ENCODE measurements around the gene SGCA. TPM values are rescaled to one million over a fixed set of nuclear protein-coding genes. Genes with fewer than 3 reads are reported as not detected.
A peak's percentile ranks its signal among the peaks of the same experiment; 100 is the strongest.

SGCA gene
- 16.9 TPM for total RNA-seq

GRCh38 chr17:50165867-50166517, at the start of gene SGCA:
SGCA (plus strand) TSS chr17:50166005; CDS start chr17:50166041, 36 bp downstream.
- DNase-seq (ENCODE audit: low spot score): no peak

- DNase-seq (ENCODE audit: low spot score): no peak
These were observed 48.4 kb upstream of the SGCA start for GRCh38 chr17:50117202-50118051.

- DNase-seq (ENCODE audit: low spot score): no peak
These were observed 47.6 kb upstream of the SGCA start for GRCh38 chr17:50118076-50118827.

GRCh38 chr17:50118828-50119218, 47.0 kb upstream of the SGCA start:
- no peak for DNase-seq (ENCODE audit: low spot score)

- DNase-seq (ENCODE audit: low spot score): no peak
These were observed 45.1 kb upstream of the SGCA start for GRCh38 chr17:50120475-50121253.

- no peak for DNase-seq (ENCODE audit: low spot score)
These were observed 42.9 kb upstream of the SGCA start for GRCh38 chr17:50122945-50123344.

GRCh38 chr17:50123649-50124349, 42.0 kb upstream of the SGCA start:
- DNase-seq (ENCODE audit: low spot score): no peak

- no peak for DNase-seq (ENCODE audit: low spot score)
These were observed 40.3 kb upstream of the SGCA start for GRCh38 chr17:50125420-50125997.

- DNase-seq (ENCODE audit: low spot score): no peak
These were observed 38.0 kb upstream of the SGCA start for GRCh38 chr17:50127697-50128361.

GRCh38 chr17:50128441-50129352, 37.1 kb upstream of the SGCA start:
- peak; percentile 43 for DNase-seq (ENCODE audit: low spot score)

GRCh38 chr17:50129353-50129727, 36.5 kb upstream of the SGCA start:
- DNase-seq (ENCODE audit: low spot score): no peak

GRCh38 chr17:50129728-50130558, 35.9 kb upstream of the SGCA start, which contains the start of gene SAMD14:
SAMD14 (minus strand) TSS chr17:50130160; CDS start chr17:50124959, 5,201 bp downstream.
- DNase-seq (ENCODE audit: low spot score): peak; percentile 42

GRCh38 chr17:50130559-50131305, 35.1 kb upstream of the SGCA start:
- DNase-seq (ENCODE audit: low spot score): no peak

GRCh38 chr17:50132104-50132794, 33.6 kb upstream of the SGCA start:
- no peak for DNase-seq (ENCODE audit: low spot score)

- no peak for DNase-seq (ENCODE audit: low spot score)
These were observed 32.6 kb upstream of the SGCA start for GRCh38 chr17:50133028-50133768.

- DNase-seq (ENCODE audit: low spot score): no peak
These were observed 32.1 kb upstream of the SGCA start for GRCh38 chr17:50133769-50134099.

All from ureter (tissue), 1 donor.